Karpas-422 (cell line): ENCODE measurements around the gene RASGRP3. TPM values are rescaled to one million over a fixed set of nuclear protein-coding genes. Genes with fewer than 3 reads are reported as not detected.
A peak's percentile ranks its signal among the peaks of the same experiment; 100 is the strongest.

Experiments
- DNase-seq: peaks from one replicate; pipeline ENCODE4 v3.0.0-alpha.2; 2015
- H2AFZ ChIP-seq: fragments of 200-600 bp; sonication (generic); 2 replicates; pipeline ENCODE4 v1.6.1; 2014; ENCODE audit warnings: antibody characterized with exemption, low read length, mixed read lengths
- H3K27ac ChIP-seq: fragments of 200-600 bp; sonication (generic); 2 replicates; pipeline ENCODE4 v1.5.1; 2014; ENCODE audit warnings: mild to moderate bottlenecking, low read length, moderate library complexity
- H3K27me3 ChIP-seq: fragments of 200-600 bp; sonication (generic); 2 replicates; pipeline ENCODE4 v1.6.1; 2014; ENCODE audit warnings: low read length, mixed read lengths
- H3K36me3 ChIP-seq: fragments of 200-600 bp; sonication (generic); 2 replicates; pipeline ENCODE4 v1.6.1; 2014; ENCODE audit warnings: low read length, mixed read lengths; ENCODE audit not compliant: insufficient read depth
- H3K4me1 ChIP-seq: fragments of 200-600 bp; sonication (generic); 2 replicates; pipeline ENCODE4 v1.6.1; 2014; ENCODE audit warnings: mild to moderate bottlenecking, low read length, mixed read lengths
- H3K4me2 ChIP-seq: fragments of 200-600 bp; sonication (generic); 2 replicates; pipeline ENCODE4 v1.6.1; 2014; ENCODE audit warnings: low read length, low read depth, mild to moderate bottlenecking; ENCODE audit not compliant: poor library complexity, severe bottlenecking
- H3K4me3 ChIP-seq: fragments of 200-600 bp; sonication (generic); 2 replicates; pipeline ENCODE4 v1.5.1; 2014; ENCODE audit warnings: mild to moderate bottlenecking, antibody characterized with exemption, low read length, mixed read lengths
- H3K79me2 ChIP-seq: fragments of 200-600 bp; sonication (generic); 2 replicates; pipeline ENCODE4 v1.6.1; 2014; ENCODE audit warnings: mild to moderate bottlenecking, low read length, mixed read lengths
- H3K9ac ChIP-seq: fragments of 200-600 bp; sonication (generic); 2 replicates; pipeline ENCODE4 v1.6.0; 2014; ENCODE audit warnings: low read length
- H3K9me2 ChIP-seq: fragments of 200-600 bp; sonication (generic), shearing (Covaris generic); replicated peaks from 2 replicates; pipeline ENCODE4 v1.6.0; 2014; ENCODE audit warnings: mild to moderate bottlenecking, low read length, moderate library complexity; ENCODE audit not compliant: insufficient read depth
- H3K9me3 ChIP-seq: fragments of 300-700, 200-600 bp; sonication (generic); 2 replicates; pipeline ENCODE4 v1.6.1; 2014; ENCODE audit warnings: low read length, mixed read lengths
- H4K20me1 ChIP-seq: fragments of 200-600 bp; sonication (generic); 2 replicates; pipeline ENCODE4 v1.6.1; 2014; ENCODE audit warnings: mild to moderate bottlenecking, antibody characterized with exemption, low read length, low read depth; ENCODE audit not compliant: insufficient read depth
- total RNA-seq: library from RNA; depleted of rRNA; stranded (reverse); fragments of >200 nt; shearing (Covaris generic); gene quantifications from 2 replicates; pipeline ENCODE4 v1.2.3, GENCODE V29; 2014; ENCODE audit warnings: low replicate concordance

The RASGRP3 gene
- total RNA-seq, 1 experiment from 2014 or later: 19.3 TPM

- DNase-seq: no peak
- no peak overlapping the region for H3K4me3 ChIP-seq
- H2AFZ ChIP-seq: peak overlapping the region; percentile 80
- H3K9me2 ChIP-seq: no peaks in the 10 kb centered on the region
- no peaks in the 10 kb centered on the region for H3K79me2 ChIP-seq
- no peak overlapping the region for H3K27ac ChIP-seq
- no peaks in the 10 kb centered on the region for H4K20me1 ChIP-seq
- no peaks in the 10 kb centered on the region for H3K9me3 ChIP-seq
- no peak overlapping the region for H3K9ac ChIP-seq
- H3K36me3 ChIP-seq: no peaks in the 10 kb centered on the region
- no peak overlapping the region for H3K4me2 ChIP-seq
- peaks cover 36% of the 10 kb centered on the region for H3K4me1 ChIP-seq
- no peaks in the 10 kb centered on the region for H3K27me3 ChIP-seq
Measured at GRCh38 chr2:33526132-33526531, 49.7 kb downstream of the RASGRP3 start.

DNA sequence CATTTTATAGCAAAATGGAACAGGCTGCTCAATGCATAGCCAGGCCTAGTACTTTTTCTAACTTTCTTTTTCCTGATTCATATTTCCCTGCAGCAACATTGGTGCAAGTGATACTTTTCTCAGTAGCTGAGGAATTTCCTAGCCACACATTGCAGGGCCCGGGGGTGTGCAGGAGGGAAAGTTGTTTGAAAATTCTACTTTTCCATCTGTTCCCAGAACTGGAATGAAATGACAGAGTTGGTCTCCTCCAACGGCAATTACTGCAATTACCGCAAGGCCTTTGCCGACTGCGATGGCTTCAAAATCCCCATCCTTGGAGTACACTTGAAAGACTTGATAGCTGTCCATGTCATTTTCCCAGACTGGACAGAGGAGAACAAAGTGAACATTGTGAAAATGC is 50.5 kb downstream of the RASGRP3 start:
- Histone ChIP-seq H3K9ac (no peak overlapping the region), H3K4me2 (no peak overlapping the region), H4K20me1 (no peaks in the 10 kb centered on the region), H3K79me2 (no peaks in the 10 kb centered on the region), H3K4me3 (no peak overlapping the region), H3K27me3 (no peaks in the 10 kb centered on the region), H2AFZ (no peak overlapping the region), H3K36me3 (no peaks in the 10 kb centered on the region), H3K9me2 (no peaks in the 10 kb centered on the region), H3K4me1 (peaks cover 44% of the 10 kb centered on the region), H3K9me3 (no peaks in the 10 kb centered on the region), H3K27ac (0 out of 2 replicates have a peak overlapping the region, but pooled peaks have one; percentile 96)
- DNase-seq: no peak

- H3K4me2 ChIP-seq: peak overlapping the region; percentile 65
- no peaks in the 10 kb centered on the region for H3K9me2 ChIP-seq
- DNase-seq: peak; percentile 45
- no peaks in the 10 kb centered on the region for H3K9me3 ChIP-seq
- H3K4me1 ChIP-seq: peaks cover 59% of the 10 kb centered on the region
- H3K36me3 ChIP-seq: no peaks in the 10 kb centered on the region
- no peaks in the 10 kb centered on the region for H3K27me3 ChIP-seq
- peak overlapping the region; percentile 96 for H3K27ac ChIP-seq
- peak overlapping the region; percentile 6; the same call in 1 of the 2 replicates for H3K4me3 ChIP-seq
- peak overlapping the region; percentile 78 for H2AFZ ChIP-seq
- H4K20me1 ChIP-seq: no peaks in the 10 kb centered on the region
- H3K9ac ChIP-seq: peak overlapping the region; percentile 6
- H3K79me2 ChIP-seq: no peaks in the 10 kb centered on the region
Measured at GRCh38 chr2:33528441-33528950, 52.0 kb downstream of the RASGRP3 start.

GRCh38 chr2:33529771-33530481 is 53.5 kb downstream of the RASGRP3 start:
- Histone ChIP-seq H4K20me1 (no peaks in the 10 kb centered on the region), H3K9ac (peak overlapping the region; percentile 57), H3K4me1 (peaks cover 59% of the 10 kb centered on the region), H3K9me2 (no peaks in the 10 kb centered on the region), H3K4me2 (peak overlapping the region; percentile 65), H3K4me3 (peak overlapping the region; percentile 45), H3K79me2 (no peaks in the 10 kb centered on the region), H3K27ac (peak overlapping the region; percentile 96), H2AFZ (peak overlapping the region; percentile 41), H3K36me3 (no peaks in the 10 kb centered on the region), H3K9me3 (no peaks in the 10 kb centered on the region), H3K27me3 (no peaks in the 10 kb centered on the region)
- peak; percentile 61 for DNase-seq

- peak; percentile 68 for DNase-seq
- no peaks in the 10 kb centered on the region for H3K27me3 ChIP-seq
- H3K4me2 ChIP-seq: peak overlapping the region; percentile 65
- H3K4me1 ChIP-seq: peaks cover 59% of the 10 kb centered on the region
- H3K9me3 ChIP-seq: no peaks in the 10 kb centered on the region
- H4K20me1 ChIP-seq: no peaks in the 10 kb centered on the region
- no peaks in the 10 kb centered on the region for H3K79me2 ChIP-seq
- H3K36me3 ChIP-seq: no peaks in the 10 kb centered on the region
- H3K4me3 ChIP-seq: peak overlapping the region; percentile 45
- no peaks in the 10 kb centered on the region for H3K9me2 ChIP-seq
- H3K27ac ChIP-seq: peak overlapping the region; percentile 96
- peak overlapping the region; percentile 57 for H3K9ac ChIP-seq
- peak overlapping the region; percentile 22; the same call in 1 of the 2 replicates for H2AFZ ChIP-seq
Measured at GRCh38 chr2:33530690-33531548, 54.5 kb downstream of the RASGRP3 start.

DNA sequence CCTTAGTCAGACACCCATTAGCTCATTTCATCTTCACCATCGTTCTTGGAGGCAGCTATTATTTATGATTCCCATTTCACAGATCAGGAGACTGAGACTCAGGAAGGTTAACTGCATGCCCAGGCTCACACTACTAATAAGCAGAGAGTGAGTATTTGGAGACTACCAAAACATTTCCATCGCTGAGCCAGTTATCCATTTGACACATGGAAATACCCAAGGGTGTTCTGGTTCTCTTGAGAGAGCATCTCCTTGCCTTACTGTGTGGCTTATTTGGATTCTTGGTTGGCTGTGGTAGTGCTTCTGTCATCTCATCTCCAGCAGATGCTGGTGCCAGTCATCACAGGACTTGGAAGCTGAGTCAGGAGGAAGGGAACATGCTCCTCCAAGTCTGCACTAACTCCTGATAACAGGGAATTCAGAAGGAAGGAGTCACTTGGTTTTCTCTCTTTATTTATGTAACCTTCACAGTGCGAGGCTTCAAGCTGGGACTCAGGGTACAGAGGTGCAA is 55.2 kb downstream of the RASGRP3 start:
- Histone ChIP-seq H3K4me2 (peak overlapping the region; percentile 65), H3K4me1 (peaks cover 59% of the 10 kb centered on the region)

DNA sequence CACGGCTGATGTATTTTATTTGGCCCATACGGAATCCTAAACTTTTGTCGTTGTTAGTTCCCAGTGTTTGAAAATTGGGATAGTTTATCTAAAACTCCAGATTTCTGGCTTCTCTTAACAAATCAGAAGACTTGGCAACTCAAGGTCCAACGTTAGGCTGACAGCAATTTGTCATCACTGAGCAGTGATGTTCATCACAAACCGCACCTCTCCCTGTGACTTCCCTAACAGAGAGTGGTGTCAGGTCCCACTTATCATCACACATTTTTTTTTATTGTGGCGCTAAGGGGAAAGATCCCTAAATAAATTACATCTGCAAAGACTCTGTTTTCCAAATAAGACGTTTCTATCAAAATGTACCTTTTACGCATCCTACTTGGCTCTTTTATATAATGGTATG is 55.7 kb downstream of the RASGRP3 start:
- Histone ChIP-seq H3K27ac (peak overlapping the region; percentile 96), H3K4me1 (peaks cover 59% of the 10 kb centered on the region), H3K9ac (no peak overlapping the region), H3K9me2 (no peaks in the 10 kb centered on the region), H3K79me2 (no peaks in the 10 kb centered on the region), H3K36me3 (no peaks in the 10 kb centered on the region), H3K4me2 (peak overlapping the region; percentile 65), H4K20me1 (no peaks in the 10 kb centered on the region), H3K9me3 (no peaks in the 10 kb centered on the region), H2AFZ (peak overlapping the region; percentile 3; the same call in 1 of the 2 replicates), H3K27me3 (no peaks in the 10 kb centered on the region), H3K4me3 (no peak overlapping the region)
- DNase-seq: no peak

More for the DNA sequence above, 55.2 kb downstream of the RASGRP3 start:
- no peaks in the 10 kb centered on the region for H4K20me1 ChIP-seq
- H3K9me3 ChIP-seq: no peaks in the 10 kb centered on the region
- H2AFZ ChIP-seq: peak overlapping the region; percentile 3; the same call in 1 of the 2 replicates
- H3K27me3 ChIP-seq: no peaks in the 10 kb centered on the region
- peak overlapping the region; percentile 96 for H3K27ac ChIP-seq
- H3K79me2 ChIP-seq: no peaks in the 10 kb centered on the region
- H3K36me3 ChIP-seq: no peaks in the 10 kb centered on the region
- peak overlapping the region; percentile 45 for H3K4me3 ChIP-seq
- H3K9me2 ChIP-seq: no peaks in the 10 kb centered on the region
- no peak for DNase-seq
- peak overlapping the region; percentile 57 for H3K9ac ChIP-seq

- no peak overlapping the region for H3K4me2 ChIP-seq
- H3K27ac ChIP-seq: peak overlapping the region; percentile 96
- no peaks in the 10 kb centered on the region for H3K36me3 ChIP-seq
- no peaks in the 10 kb centered on the region for H3K9me3 ChIP-seq
- no peaks in the 10 kb centered on the region for H3K9me2 ChIP-seq
- H4K20me1 ChIP-seq: no peaks in the 10 kb centered on the region
- no peak overlapping the region for H2AFZ ChIP-seq
- no peak overlapping the region for H3K4me3 ChIP-seq
- H3K79me2 ChIP-seq: no peaks in the 10 kb centered on the region
- H3K27me3 ChIP-seq: no peaks in the 10 kb centered on the region
- DNase-seq: no peak
- no peak overlapping the region for H3K9ac ChIP-seq
- H3K4me1 ChIP-seq: peaks cover 55% of the 10 kb centered on the region
Measured at GRCh38 chr2:33532966-33533365, 56.5 kb downstream of the RASGRP3 start.
